OCI-LY1 (cell line): Measurements from ENCODE around the gene SDK2.

Experiments used
- EZH2 ChIP-seq: fragments of 200-600 bp; sonication (generic), shearing (Covaris generic); IDR thresholded peaks from 2 replicates; pipeline ENCODE4 v1.8.0; 2017; ENCODE audit warnings: borderline replicate concordance, mixed run types, mild to moderate bottlenecking, antibody characterized with exemption, low read length, moderate library complexity, mixed read lengths
- TF ChIP-seq, protein P1 (sequence below): fragments of 200-600 bp; sonication (generic), shearing (Covaris generic); IDR thresholded peaks from 2 replicates; pipeline ENCODE4 v1.5.1; 2017; ENCODE audit warnings: mild to moderate bottlenecking, antibody characterized with exemption, low read length, moderate library complexity, mixed read lengths

DNA sequence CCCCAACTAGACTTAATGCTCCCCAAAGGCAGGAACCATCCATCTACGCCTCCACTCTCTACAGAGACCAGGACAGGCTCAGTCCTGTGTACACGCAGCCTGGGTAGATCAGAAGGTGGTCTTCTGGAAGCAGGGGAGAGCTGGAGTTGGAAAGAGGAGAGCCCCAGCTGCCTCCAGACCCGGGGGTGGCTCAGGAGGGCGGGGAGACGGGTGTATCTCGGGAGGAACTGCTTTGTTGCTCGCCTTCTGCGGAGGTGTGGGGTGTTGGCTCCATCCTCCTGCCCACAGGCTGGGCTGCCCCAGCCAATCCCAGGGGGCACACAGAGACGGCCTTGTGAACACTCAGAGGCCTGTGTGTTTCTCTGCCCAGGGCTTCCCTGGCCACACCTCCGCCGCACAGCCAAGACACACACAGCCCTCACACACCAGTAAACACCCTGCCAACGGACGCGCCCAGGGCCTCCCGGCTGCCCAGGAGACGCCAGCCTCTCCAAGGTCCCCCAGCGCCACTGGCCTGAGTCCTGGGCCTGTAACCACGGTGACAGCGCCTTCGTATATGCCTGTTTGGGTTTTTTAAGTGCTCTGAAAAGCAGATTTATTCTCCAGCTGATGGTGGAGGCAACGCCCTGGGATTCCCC lies 189.1 kb downstream of the SDK2 start:
- TF ChIP-seq, protein P1, sequence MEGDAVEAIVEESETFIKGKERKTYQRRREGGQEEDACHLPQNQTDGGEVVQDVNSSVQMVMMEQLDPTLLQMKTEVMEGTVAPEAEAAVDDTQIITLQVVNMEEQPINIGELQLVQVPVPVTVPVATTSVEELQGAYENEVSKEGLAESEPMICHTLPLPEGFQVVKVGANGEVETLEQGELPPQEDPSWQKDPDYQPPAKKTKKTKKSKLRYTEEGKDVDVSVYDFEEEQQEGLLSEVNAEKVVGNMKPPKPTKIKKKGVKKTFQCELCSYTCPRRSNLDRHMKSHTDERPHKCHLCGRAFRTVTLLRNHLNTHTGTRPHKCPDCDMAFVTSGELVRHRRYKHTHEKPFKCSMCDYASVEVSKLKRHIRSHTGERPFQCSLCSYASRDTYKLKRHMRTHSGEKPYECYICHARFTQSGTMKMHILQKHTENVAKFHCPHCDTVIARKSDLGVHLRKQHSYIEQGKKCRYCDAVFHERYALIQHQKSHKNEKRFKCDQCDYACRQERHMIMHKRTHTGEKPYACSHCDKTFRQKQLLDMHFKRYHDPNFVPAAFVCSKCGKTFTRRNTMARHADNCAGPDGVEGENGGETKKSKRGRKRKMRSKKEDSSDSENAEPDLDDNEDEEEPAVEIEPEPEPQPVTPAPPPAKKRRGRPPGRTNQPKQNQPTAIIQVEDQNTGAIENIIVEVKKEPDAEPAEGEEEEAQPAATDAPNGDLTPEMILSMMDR: no peak
- TF ChIP-seq EZH2: no peak
